Measurements from ENCODE around the gene HIP1.
"Not testable (repeated sequence)": the region's sequence is repeated elsewhere in the genome, so short reads cannot be mapped to it uniquely, and the experiment has no call there.

The HIP1 gene

GRCh38 chr7:75732016-75732521 lies 6.7 kb downstream of the HIP1 start:
- H3K9me3 Mint-ChIP-seq = no peaks in the 10 kb centered on the region
- DNase-seq (no peak), ATAC-seq (replicated peaks) (no peak)
- peaks cover 19 to 34% of the 10 kb centered on the region in 2 donors for H3K4me1 Mint-ChIP-seq
- H3K27me3 Mint-ChIP-seq = no peaks in the 10 kb centered on the region
- H3K36me3 Mint-ChIP-seq = peaks cover 7 to 11% of the 10 kb centered on the region in 2 donors
- H3K4me3 Mint-ChIP-seq = no peak overlapping the region
- no peak overlapping the region for H3K27ac Mint-ChIP-seq

GRCh38 chr7:75729851-75730274 lies 8.9 kb downstream of the HIP1 start:
- peaks cover 7 to 11% of the 10 kb centered on the region in 2 donors for H3K36me3 Mint-ChIP-seq
- no peak overlapping the region for H3K27ac Mint-ChIP-seq
- no peaks in the 10 kb centered on the region for H3K9me3 Mint-ChIP-seq
- ATAC-seq (replicated peaks) (peak; percentile 67 to 68), DNase-seq (no peak)
- H3K27me3 Mint-ChIP-seq = no peaks in the 10 kb centered on the region
- H3K4me3 Mint-ChIP-seq = no peak overlapping the region
- H3K4me1 Mint-ChIP-seq = peaks cover 21 to 41% of the 10 kb centered on the region in 2 donors

- H3K4me1 Mint-ChIP-seq = peaks cover 23 to 46% of the 10 kb centered on the region in 2 donors
- H3K27me3 Mint-ChIP-seq = no peaks in the 10 kb centered on the region
- DNase-seq (no peak), ATAC-seq (replicated peaks) (no peak)
- H3K36me3 Mint-ChIP-seq = peaks cover 4 to 8% of the 10 kb centered on the region in 2 donors
- no peak overlapping the region for H3K4me3 Mint-ChIP-seq
- no peak overlapping the region for H3K27ac Mint-ChIP-seq
- H3K9me3 Mint-ChIP-seq = no peaks in the 10 kb centered on the region
Measured at GRCh38 chr7:75727881-75728593, 10.7 kb downstream of the HIP1 start.

GRCh38 chr7:75727351-75727750 lies 11.4 kb downstream of the HIP1 start:
- not testable (repeated sequence) for H3K36me3 Mint-ChIP-seq; H3K9me3 Mint-ChIP-seq; DNase-seq; H3K27ac Mint-ChIP-seq; ATAC-seq (replicated peaks); H3K27me3 Mint-ChIP-seq; H3K4me3 Mint-ChIP-seq
- peaks cover 23 to 45% of the 10 kb centered on the region in 2 donors for H3K4me1 Mint-ChIP-seq

GRCh38 chr7:75725306-75725705 lies 13.4 kb downstream of the HIP1 start:
- Mint-ChIP-seq H3K27me3 (no peaks in the 10 kb centered on the region), H3K4me3 (no peak overlapping the region), H3K4me1 (peaks cover 22 to 45% of the 10 kb centered on the region in 2 donors), H3K27ac (no peak overlapping the region), H3K36me3 (peaks cover 4 to 5% of the 10 kb centered on the region in 2 donors), H3K9me3 (no peaks in the 10 kb centered on the region)
- ATAC-seq (replicated peaks) (peak; percentile 42 to 55), DNase-seq (no peak)

- no peaks in the 10 kb centered on the region for H3K27me3 Mint-ChIP-seq
Measured at GRCh38 chr7:75723444-75723843, 15.3 kb downstream of the HIP1 start.

GRCh38 chr7:75722373-75722772 lies 16.4 kb downstream of the HIP1 start:
- DNase-seq (no peak), ATAC-seq (replicated peaks) (no peak)
- Mint-ChIP-seq H3K36me3 (no peaks in the 10 kb centered on the region), H3K27me3 (no peaks in the 10 kb centered on the region), H3K9me3 (no peaks in the 10 kb centered on the region), H3K4me3 (no peak overlapping the region), H3K4me1 (peaks cover 12 to 23% of the 10 kb centered on the region in 2 donors), H3K27ac (no peak overlapping the region)

More at GRCh38 chr7:75723444-75723843, 15.3 kb downstream of the HIP1 start:
- peak; percentile 41 to 42 for ATAC-seq (replicated peaks)
- DNase-seq = no peak
- H3K36me3 Mint-ChIP-seq = no peaks in the 10 kb centered on the region
- no peak overlapping the region for H3K4me3 Mint-ChIP-seq
- H3K4me1 Mint-ChIP-seq = peaks cover 16 to 29% of the 10 kb centered on the region in 2 donors
- no peak overlapping the region for H3K27ac Mint-ChIP-seq
- no peaks in the 10 kb centered on the region for H3K9me3 Mint-ChIP-seq

GRCh38 chr7:75721922-75722321 lies 16.8 kb downstream of the HIP1 start:
- H3K27me3 Mint-ChIP-seq; H3K4me3 Mint-ChIP-seq; H3K36me3 Mint-ChIP-seq; ATAC-seq (replicated peaks); H3K27ac Mint-ChIP-seq; H3K9me3 Mint-ChIP-seq; DNase-seq: not testable (repeated sequence)
- H3K4me1 Mint-ChIP-seq = peaks cover 12 to 23% of the 10 kb centered on the region in 2 donors

- H3K27ac Mint-ChIP-seq = peak overlapping the region; percentile 43
- no peak overlapping the region for H3K4me3 Mint-ChIP-seq
- DNase-seq (no peak), ATAC-seq (replicated peaks) (no peak)
- H3K9me3 Mint-ChIP-seq = no peaks in the 10 kb centered on the region
- peaks cover 12 to 23% of the 10 kb centered on the region in 2 donors for H3K4me1 Mint-ChIP-seq
- peaks cover 0 to 3% of the 10 kb centered on the region in 2 donors for H3K36me3 Mint-ChIP-seq
- H3K27me3 Mint-ChIP-seq = no peaks in the 10 kb centered on the region
Measured at GRCh38 chr7:75721426-75721825, 17.3 kb downstream of the HIP1 start.

- DNase-seq (no peak), ATAC-seq (replicated peaks) (no peak)
- H3K27me3 Mint-ChIP-seq = no peaks in the 10 kb centered on the region
- peaks cover 7 to 11% of the 10 kb centered on the region in 2 donors for H3K36me3 Mint-ChIP-seq
- H3K4me1 Mint-ChIP-seq = peaks cover 7 to 14% of the 10 kb centered on the region in 2 donors
- peaks cover 5 to 7% of the 10 kb centered on the region in 2 donors for H3K9me3 Mint-ChIP-seq
- no peak overlapping the region for H3K27ac Mint-ChIP-seq
- no peak overlapping the region for H3K4me3 Mint-ChIP-seq
Measured at GRCh38 chr7:75719626-75720025, 19.1 kb downstream of the HIP1 start.

- DNase-seq (no peak), ATAC-seq (replicated peaks) (no peak)
- H3K36me3 Mint-ChIP-seq = peaks cover 8 to 11% of the 10 kb centered on the region in 2 donors
- no peaks in the 10 kb centered on the region for H3K27me3 Mint-ChIP-seq
- H3K27ac Mint-ChIP-seq = no peak overlapping the region
- H3K4me1 Mint-ChIP-seq = peaks cover 2 to 9% of the 10 kb centered on the region in 2 donors
- H3K9me3 Mint-ChIP-seq = peaks cover 5 to 7% of the 10 kb centered on the region in 2 donors
- no peak overlapping the region for H3K4me3 Mint-ChIP-seq
Measured at GRCh38 chr7:75718390-75719031, 20.2 kb downstream of the HIP1 start.

- DNase-seq; H3K4me1 Mint-ChIP-seq; H3K4me3 Mint-ChIP-seq; H3K27ac Mint-ChIP-seq; ATAC-seq (replicated peaks); H3K9me3 Mint-ChIP-seq; H3K27me3 Mint-ChIP-seq: not testable (repeated sequence)
- peaks cover 8 to 11% of the 10 kb centered on the region in 2 donors for H3K36me3 Mint-ChIP-seq
Measured at GRCh38 chr7:75717746-75718145, 21.0 kb downstream of the HIP1 start.

GRCh38 chr7:75716992-75717626 lies 21.6 kb downstream of the HIP1 start:
- Mint-ChIP-seq H3K9me3 (peaks cover 5 to 7% of the 10 kb centered on the region in 2 donors), H3K4me1 (peaks cover 8 to 16% of the 10 kb centered on the region in 2 donors), H3K4me3 (no peak overlapping the region), H3K36me3 (peaks cover 8 to 11% of the 10 kb centered on the region in 2 donors), H3K27me3 (no peaks in the 10 kb centered on the region), H3K27ac (no peak overlapping the region)
- DNase-seq (no peak), ATAC-seq (replicated peaks) (no peak)

GRCh38 chr7:75715864-75716263 lies 22.9 kb downstream of the HIP1 start:
- H3K4me1 Mint-ChIP-seq = peaks cover 14 to 26% of the 10 kb centered on the region in 2 donors
- H3K27ac Mint-ChIP-seq = no peak overlapping the region
- peaks cover 6 to 7% of the 10 kb centered on the region in 2 donors for H3K9me3 Mint-ChIP-seq
- no peak overlapping the region for H3K4me3 Mint-ChIP-seq
- no peak for DNase-seq
- H3K36me3 Mint-ChIP-seq = peaks cover 8 to 11% of the 10 kb centered on the region in 2 donors
- no peak for ATAC-seq (replicated peaks)
- no peaks in the 10 kb centered on the region for H3K27me3 Mint-ChIP-seq
